GM03348 (cell line): ENCODE results near the gene ZMAT2.
"Not testable (repeated sequence)": the region's sequence is repeated elsewhere in the genome, so short reads cannot be mapped to it uniquely, and the experiment has no call there.

Source experiments
- DNase-seq: peaks from one replicate; pipeline ENCODE4 v3.0.0; 2012; ENCODE audit warnings: low spot score

Gene ZMAT2

GRCh38 chr5:140700177-140701144, at the start of gene ZMAT2:
TSS of gene ZMAT2 (plus strand) at chr5:140700447. CDS start at chr5:140700461, 14 bp downstream.
- DNase-seq = peak; percentile 96

- DNase-seq = no peak
Measured at GRCh38 chr5:140658870-140659269, 41.4 kb upstream of the ZMAT2 start.

- DNase-seq = not testable (repeated sequence)
Measured at GRCh38 chr5:140660371-140660770, 39.9 kb upstream of the ZMAT2 start.

- DNase-seq = no peak
Measured at GRCh38 chr5:140664030-140664358, 36.3 kb upstream of the ZMAT2 start.

GRCh38 chr5:140664359-140665119, 35.7 kb upstream of the ZMAT2 start, which contains the start of gene WDR55:
TSS of gene WDR55 (plus strand) at chr5:140664904. CDS start at chr5:140664913, 9 bp downstream.
- peak; percentile 97 for DNase-seq

GRCh38 chr5:140671035-140671434, 29.2 kb upstream of the ZMAT2 start:
- not testable (repeated sequence) for DNase-seq

- no peak for DNase-seq
Measured at GRCh38 chr5:140671472-140672125, 28.6 kb upstream of the ZMAT2 start.

GRCh38 chr5:140672455-140673186, 27.6 kb upstream of the ZMAT2 start:
- no peak for DNase-seq

GRCh38 chr5:140673187-140673976, 26.9 kb upstream of the ZMAT2 start, which contains the start of gene DND1:
TSS of gene DND1 (minus strand) at chr5:140673576. CDS start at chr5:140673542, 34 bp downstream.
- DNase-seq = no peak

GRCh38 chr5:140674211-140674610, 26.0 kb upstream of the ZMAT2 start:
- DNase-seq = no peak

GRCh38 chr5:140674629-140675028, 25.6 kb upstream of the ZMAT2 start:
- DNase-seq = no peak

- no peak for DNase-seq
Measured at GRCh38 chr5:140677947-140678346, 22.3 kb upstream of the ZMAT2 start.

GRCh38 chr5:140678993-140679392, 21.3 kb upstream of the ZMAT2 start:
- DNase-seq = no peak

GRCh38 chr5:140690376-140690932, 9.8 kb upstream of the ZMAT2 start:
- no peak for DNase-seq

GRCh38 chr5:140690941-140691924, 9.0 kb upstream of the ZMAT2 start, which contains the start of the genes HARS1 and HARS2:
TSS of gene HARS1 (minus strand) at chr5:140691370. CDS start at chr5:140691304, 66 bp downstream.
TSS of gene HARS2 (plus strand) at chr5:140691455. CDS start at chr5:140691649, 194 bp downstream.
- peak; percentile 94 for DNase-seq

- no peak for DNase-seq
Measured at GRCh38 chr5:140694276-140694675, 6.0 kb upstream of the ZMAT2 start.

GRCh38 chr5:140696891-140697492, 3.3 kb upstream of the ZMAT2 start:
- DNase-seq = no peak

- DNase-seq = no peak
Measured at GRCh38 chr5:140707812-140708211, 7.6 kb downstream of the ZMAT2 start.
